Activated CD4-positive, alpha-beta T cell treated with anti-CD3 and anti-CD28 coated beads, Interleukin-2, amount 50 U/mL, for 4 hours (primary cell): ENCODE data around the gene CTSW.
"Not testable (repeated sequence)": the region's sequence is repeated elsewhere in the genome, so short reads cannot be mapped to it uniquely, and the experiment has no call there.

ENCODE experiments used
- DNase-seq, 2 experiments: peaks; one replicate each; pipeline ENCODE4 v3.0.0-alpha.2; 2020

The CTSW gene

GRCh38 chr11:65886826-65887722 lies 7.4 kb downstream of the CTSW start:
- no peak for DNase-seq

- peak in 1 of 2 experiments; percentile 20 for DNase-seq
These were observed 8.1 kb downstream of the CTSW start for GRCh38 chr11:65887723-65888162.

DNA sequence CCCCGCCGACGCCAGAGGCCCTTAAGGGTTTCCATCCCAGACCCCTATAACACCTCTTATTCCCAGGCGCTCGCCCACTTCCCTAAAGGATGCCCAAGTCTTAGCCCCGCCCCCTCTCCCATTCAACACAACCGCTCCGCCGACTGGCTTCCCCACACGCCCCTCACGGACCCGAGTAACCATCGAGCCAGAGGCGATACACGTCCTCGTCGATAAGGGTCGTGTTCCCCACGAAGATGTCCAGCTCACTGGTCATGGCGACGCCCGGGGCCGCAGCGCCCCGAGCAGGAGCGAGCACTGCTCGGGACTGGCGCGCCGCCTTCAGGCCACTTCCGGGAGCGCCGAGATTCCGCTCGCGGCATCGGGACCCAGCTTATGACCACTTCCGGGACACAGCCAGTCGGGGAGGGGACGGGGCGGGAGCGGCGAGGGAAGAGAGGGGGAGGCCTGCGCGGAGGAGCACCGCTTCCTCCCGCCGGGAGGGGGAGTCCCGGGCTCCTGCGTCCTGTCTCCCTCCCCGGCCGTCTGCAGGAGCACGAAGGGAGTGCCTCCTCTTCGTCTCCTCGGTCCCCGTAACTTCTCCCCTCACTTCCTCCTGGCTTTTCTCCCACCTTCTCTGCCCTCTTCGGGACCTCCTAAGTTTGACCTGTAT lies 8.7 kb downstream of the CTSW start, which contains the start of gene FIBP:
Gene FIBP (minus strand): TSS at position 309 of the 652 bp plus-strand sequence. CDS start 53 bp downstream, at position 256.
- peak; percentile 94 for DNase-seq

GRCh38 chr11:65890324-65891218 lies 10.9 kb downstream of the CTSW start, which contains the start of gene CCDC85B:
CCDC85B (plus strand) TSS chr11:65890673; CDS start chr11:65890784, 111 bp downstream.
- DNase-seq = peak; percentile 97 to 98

GRCh38 chr11:65891219-65892136 lies 11.8 kb downstream of the CTSW start:
- peak in 1 of 2 experiments; percentile 43 for DNase-seq

GRCh38 chr11:65892137-65892540 lies 12.5 kb downstream of the CTSW start:
- DNase-seq = not testable (repeated sequence)

DNA sequence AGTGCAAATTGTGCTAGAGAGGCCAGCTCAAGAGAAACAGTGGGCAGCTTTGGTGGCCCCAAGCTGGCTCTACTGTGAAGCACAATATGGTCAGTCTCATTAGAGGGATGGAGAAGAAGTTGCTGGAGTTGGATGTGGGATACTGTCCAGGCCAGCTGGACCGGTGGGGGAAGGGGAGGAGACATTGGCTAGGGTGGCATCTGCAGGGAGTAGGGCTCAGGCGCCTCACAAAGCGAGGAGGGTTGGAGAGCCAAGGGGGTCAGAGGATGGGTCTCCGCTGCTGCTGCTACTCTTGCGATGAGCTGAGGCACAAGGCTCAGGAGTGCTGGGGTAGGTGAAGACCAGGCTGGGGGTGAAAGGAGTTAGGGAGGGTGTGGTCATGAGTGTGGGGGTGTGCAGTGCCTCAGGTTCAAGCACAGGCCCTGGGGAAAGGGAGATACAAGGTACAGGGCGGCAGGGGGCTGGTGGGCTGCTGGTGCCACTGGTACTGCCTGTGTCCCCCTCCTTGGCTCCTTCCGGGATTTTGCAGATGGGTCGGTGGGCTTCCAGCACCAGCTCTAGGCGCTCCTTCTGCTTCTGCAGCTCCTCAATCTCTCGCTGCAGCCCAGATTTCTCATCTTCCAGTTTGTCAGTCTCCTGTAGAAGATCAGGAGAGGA lies 13.2 kb downstream of the CTSW start:
- DNase-seq = no peak

GRCh38 chr11:65894034-65894591 lies 14.5 kb downstream of the CTSW start:
- DNase-seq = no peak

GRCh38 chr11:65895482-65895981 lies 15.9 kb downstream of the CTSW start:
- no peak for DNase-seq

GRCh38 chr11:65896034-65896999 lies 16.7 kb downstream of the CTSW start:
- DNase-seq = no peak

- DNase-seq = no peak
These were observed 17.4 kb downstream of the CTSW start for GRCh38 chr11:65897020-65897471.

GRCh38 chr11:65898656-65899355 lies 19.2 kb downstream of the CTSW start:
- DNase-seq = no peak

DNA sequence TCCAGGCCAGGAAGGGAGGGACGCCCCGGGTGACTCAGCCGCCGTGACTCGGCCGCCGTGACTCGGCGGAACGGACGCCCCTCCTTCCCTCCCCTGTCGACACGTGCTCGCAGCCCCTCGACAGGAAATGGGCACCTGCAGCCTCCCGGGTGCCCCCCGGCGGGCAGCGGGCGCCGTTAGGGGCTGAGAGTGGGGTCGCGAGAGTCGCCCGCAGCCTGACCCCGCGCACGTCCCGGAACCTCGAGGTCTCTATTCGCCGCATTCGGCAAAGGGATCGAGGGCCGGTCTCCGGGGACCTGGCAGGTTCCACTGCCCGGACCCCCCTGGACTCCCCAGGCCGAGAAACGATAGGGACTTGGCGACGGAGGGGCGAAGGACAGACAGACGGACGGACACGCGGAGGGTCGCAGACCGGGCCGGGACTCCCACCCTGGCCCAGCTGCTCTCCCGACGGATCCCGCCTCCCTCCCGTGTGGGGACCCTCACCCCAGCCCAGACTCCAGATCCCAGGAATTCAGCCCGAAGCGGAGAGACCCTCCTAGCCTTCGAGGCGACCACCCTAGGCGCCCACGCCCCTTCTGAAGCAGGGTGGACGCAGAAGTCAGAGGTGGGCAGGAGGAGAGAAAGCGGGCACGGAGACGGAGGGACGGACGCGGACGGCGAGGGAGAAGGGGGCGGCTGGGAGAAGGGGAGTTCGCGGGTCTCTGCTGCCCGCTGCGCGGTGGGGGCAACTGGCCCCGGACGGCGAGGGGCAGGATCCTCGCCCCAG lies 19.9 kb downstream of the CTSW start:
- DNase-seq = peak; percentile 60 to 73

DNA sequence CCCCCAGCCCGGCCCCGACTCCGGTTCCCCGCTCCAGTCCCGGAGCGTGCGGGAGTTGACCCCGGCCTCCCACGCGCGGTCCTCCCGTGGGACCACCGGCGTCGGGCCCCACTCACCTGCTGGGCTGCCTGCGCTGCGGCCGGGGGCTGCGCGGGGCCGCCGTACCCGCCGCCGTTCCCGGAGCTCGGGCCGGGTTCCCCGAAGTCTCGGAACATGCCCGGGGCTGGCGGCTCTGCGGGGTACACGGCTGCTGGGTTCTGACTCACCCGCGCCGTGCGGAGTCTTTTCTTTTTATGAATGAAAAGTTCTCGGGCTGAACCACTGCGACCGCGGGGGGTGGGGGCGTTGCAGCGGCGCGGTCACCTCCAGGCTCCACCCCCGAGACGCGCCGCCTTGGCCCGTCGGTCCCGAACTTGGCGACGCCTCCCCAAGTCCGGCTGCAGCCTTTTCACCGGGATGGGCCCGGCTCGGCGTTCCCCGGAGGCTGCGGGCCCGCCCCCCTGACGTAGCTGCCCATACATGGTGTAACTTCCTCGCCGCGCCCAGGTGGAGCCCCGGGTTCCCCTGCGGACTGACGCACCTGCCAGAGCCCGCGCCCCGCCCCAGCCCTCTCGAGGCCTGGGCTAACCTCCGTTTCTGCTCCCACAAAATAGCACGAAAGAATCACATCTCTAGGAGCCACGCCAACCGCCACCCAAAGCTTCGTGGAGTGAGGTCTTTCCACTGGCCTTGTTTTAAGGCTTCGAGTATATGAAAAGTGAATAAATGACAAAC lies 20.7 kb downstream of the CTSW start, which contains the start of gene FOSL1:
Gene FOSL1 (minus strand): TSS at position 264 of the 774 bp plus-strand sequence. CDS start 49 bp downstream, at position 215.
- DNase-seq = peak; percentile 92 to 97

- DNase-seq = no peak
These were observed 21.2 kb downstream of the CTSW start for GRCh38 chr11:65900899-65901180.

GRCh38 chr11:65903068-65903481 lies 23.4 kb downstream of the CTSW start:
- DNase-seq = no peak

GRCh38 chr11:65903715-65904114 lies 24.1 kb downstream of the CTSW start:
- no peak for DNase-seq
